ENCODE data around the gene S100A12.

The S100A12 gene

GRCh38 chr1:153337980-153338853, 37.2 kb downstream of the S100A12 start:
- Histone ChIP-seq H3K4me1 (ENCODE audit: control insufficient read depth in 1 of 2, insufficient read depth in 2 of 2, low read length in 2 of 2) (peaks cover 0 to 5% of the 10 kb centered on the region in 2 donors), H3K36me3 (ENCODE audit: control insufficient read depth in 1 of 2, insufficient read depth in 2 of 2, low read length in 2 of 2) (no peaks in the 10 kb centered on the region), H3K4me3 (ENCODE audit: low read depth in 1 of 2, low read length in 2 of 2) (no peak overlapping the region), H3K9me3 (ENCODE audit: control insufficient read depth in 1 of 2, low read length in 2 of 2) (no peaks in the 10 kb centered on the region), H3K27ac (ENCODE audit: low read depth, low read length) (no peak overlapping the region), H3K27me3 (ENCODE audit: control insufficient read depth in 1 of 2, insufficient read depth in 2 of 2, low read length in 2 of 2) (no peaks in the 10 kb centered on the region), H3K9ac (ENCODE audit: low read depth in 1 of 2, low read length in 2 of 2) (no peak overlapping the region)

- Histone ChIP-seq H3K36me3 (ENCODE audit: control insufficient read depth in 1 of 2, insufficient read depth in 2 of 2, low read length in 2 of 2) (no peaks in the 10 kb centered on the region), H3K27me3 (ENCODE audit: control insufficient read depth in 1 of 2, insufficient read depth in 2 of 2, low read length in 2 of 2) (no peaks in the 10 kb centered on the region), H3K27ac (ENCODE audit: low read depth, low read length) (no peak overlapping the region), H3K9me3 (ENCODE audit: control insufficient read depth in 1 of 2, low read length in 2 of 2) (peaks cover 0 to 3% of the 10 kb centered on the region in 2 donors), H3K4me1 (ENCODE audit: control insufficient read depth in 1 of 2, insufficient read depth in 2 of 2, low read length in 2 of 2) (no peaks in the 10 kb centered on the region), H3K4me3 (ENCODE audit: low read depth in 1 of 2, low read length in 2 of 2) (no peak overlapping the region), H3K9ac (ENCODE audit: low read depth in 1 of 2, low read length in 2 of 2) (no peak overlapping the region)
These were observed 38.8 kb downstream of the S100A12 start for GRCh38 chr1:153336650-153337049.

GRCh38 chr1:153333902-153334301, 41.5 kb downstream of the S100A12 start:
- no peaks in the 10 kb centered on the region for H3K36me3 ChIP-seq (ENCODE audit: control insufficient read depth in 1 of 2, insufficient read depth in 2 of 2, low read length in 2 of 2)
- H3K4me3 ChIP-seq (ENCODE audit: low read depth in 1 of 2, low read length in 2 of 2): no peak overlapping the region
- peaks cover 2 to 8% of the 10 kb centered on the region in 2 donors for H3K9me3 ChIP-seq (ENCODE audit: control insufficient read depth in 1 of 2, low read length in 2 of 2)
- no peaks in the 10 kb centered on the region for H3K4me1 ChIP-seq (ENCODE audit: control insufficient read depth in 1 of 2, insufficient read depth in 2 of 2, low read length in 2 of 2)
- H3K9ac ChIP-seq (ENCODE audit: low read depth in 1 of 2, low read length in 2 of 2): no peak overlapping the region
- no peak overlapping the region for H3K27ac ChIP-seq (ENCODE audit: low read depth, low read length)
- no peaks in the 10 kb centered on the region for H3K27me3 ChIP-seq (ENCODE audit: control insufficient read depth in 1 of 2, insufficient read depth in 2 of 2, low read length in 2 of 2)

- Histone ChIP-seq H3K36me3 (ENCODE audit: control insufficient read depth in 1 of 2, insufficient read depth in 2 of 2, low read length in 2 of 2) (no peaks in the 10 kb centered on the region), H3K27ac (ENCODE audit: low read depth, low read length) (no peak overlapping the region), H3K9me3 (ENCODE audit: control insufficient read depth in 1 of 2, low read length in 2 of 2) (peaks cover 7 to 8% of the 10 kb centered on the region in 2 donors), H3K4me3 (ENCODE audit: low read depth in 1 of 2, low read length in 2 of 2) (no peak overlapping the region), H3K4me1 (ENCODE audit: control insufficient read depth in 1 of 2, insufficient read depth in 2 of 2, low read length in 2 of 2) (no peaks in the 10 kb centered on the region), H3K9ac (ENCODE audit: low read depth in 1 of 2, low read length in 2 of 2) (no peak overlapping the region), H3K27me3 (ENCODE audit: control insufficient read depth in 1 of 2, insufficient read depth in 2 of 2, low read length in 2 of 2) (no peaks in the 10 kb centered on the region)
These were observed 50.5 kb downstream of the S100A12 start for GRCh38 chr1:153324912-153325311.
